PC-9 (cell line): ENCODE results near the gene JARID2. TPM values are rescaled to one million over a fixed set of nuclear protein-coding genes. Genes with fewer than 3 reads are reported as not detected.

Experiments
- BruUV-seq: library from RNA; stranded (reverse); fragments of 400-500 nt; replicated peaks from 2 replicates; lab custom pipeline; 2021; lab: Mats Ljungman, UMichigan
- CTCF ChIA-PET: fragments of 300-600 bp; sonication (Branson Sonifier 250); formaldehyde crosslinking; loops from one replicate; lab custom pipeline; 2022; ENCODE audit warnings: antibody characterized with exemption; lab: Charles Lee
- POLR2A ChIA-PET: fragments of 300-600 bp; sonication (Branson Sonifier 250); formaldehyde crosslinking; loops from one replicate; lab custom pipeline; 2022; ENCODE audit warnings: antibody characterized with exemption; ENCODE audit not compliant: unreplicated experiment; lab: Charles Lee
- DNase-seq, 2 experiments: peaks; one replicate each; pipeline versions ENCODE4 v3.0.0 to v3.0.0-alpha.2; 2015 to 2022; ENCODE audit warnings: mixed read lengths in 1 of 2
- H2AFZ ChIP-seq: fragments of 200-600 bp; sonication (generic); 2 replicates; pipeline ENCODE4 v1.8.1; 2017; ENCODE audit warnings: antibody characterized with exemption
- H3F3A ChIP-seq: fragments of 200-600 bp; sonication (generic); 2 replicates; pipeline ENCODE4 v1.8.1; 2017; ENCODE audit warnings: antibody characterized with exemption, mild to moderate bottlenecking, low read depth; ENCODE audit not compliant: insufficient read depth
- H3K27ac ChIP-seq: fragments of 200-600 bp; sonication (generic); 2 replicates; pipeline ENCODE4 v1.6.1; 2016; ENCODE audit warnings: mixed run types
- H3K27me3 ChIP-seq: fragments of 200-600 bp; sonication (generic); 2 replicates; pipeline ENCODE4 v1.6.1; 2016; ENCODE audit warnings: low read depth, mixed run types; ENCODE audit not compliant: insufficient read depth
- H3K36me3 ChIP-seq: fragments of 200-600 bp; sonication (generic); 2 replicates; pipeline ENCODE4 v1.6.1; 2016; ENCODE audit warnings: low read depth, mixed run types
- H3K4me1 ChIP-seq: fragments of 200-600 bp; sonication (generic); replicated peaks from 2 replicates; pipeline ENCODE4 v1.6.1; 2016; ENCODE audit warnings: mixed run types; ENCODE audit not compliant: insufficient read depth
- H3K4me2 ChIP-seq: fragments of 200-600 bp; sonication (generic); 2 replicates; pipeline ENCODE4 v1.6.1; 2017; ENCODE audit warnings: mixed run types
- H3K4me3 ChIP-seq: fragments of 200-600 bp; sonication (generic); 2 replicates; pipeline ENCODE4 v1.6.1; 2016; ENCODE audit warnings: mixed run types
- H3K79me2 ChIP-seq: fragments of 200-600 bp; sonication (generic); 2 replicates; pipeline ENCODE4 v1.6.1; 2017; ENCODE audit warnings: low read depth, mixed run types
- H3K9me2 ChIP-seq: fragments of 200-600 bp; sonication (generic); 2 replicates; pipeline ENCODE4 v1.8.1; 2017; ENCODE audit warnings: mild to moderate bottlenecking; ENCODE audit not compliant: insufficient read depth
- H3K9me3 ChIP-seq: fragments of 200-600 bp; sonication (generic); 2 replicates; pipeline ENCODE4 v1.8.1; 2016; ENCODE audit warnings: low read depth; ENCODE audit not compliant: insufficient read depth
- H4K20me1 ChIP-seq: fragments of 200-600 bp; sonication (generic); 2 replicates; pipeline ENCODE4 v1.8.1; 2017; ENCODE audit not compliant: insufficient read depth
- EZH2 ChIP-seq: fragments of 200-600 bp; sonication (generic); IDR thresholded peaks from 2 replicates; pipeline ENCODE4 v1.8.0; 2017; ENCODE audit warnings: antibody characterized with exemption, low read depth
- intact Hi-C: fragments of 100-400 bp; cut with micrococcal nuclease; formaldehyde crosslinking; loops from one replicate; pipeline ENCODE4 v1.10.0; 2022; ENCODE audit not compliant: unreplicated experiment
- total RNA-seq: library from RNA; stranded (reverse); gene quantifications from 2 replicates; pipeline ENCODE4 v1.2.3, GENCODE V29; 2021
- TF ChIP-seq, protein P1 (sequence below): fragments of 200-600 bp; sonication (generic); conservative IDR thresholded peaks from 2 replicates; pipeline ENCODE4 v1.6.1; 2017; ENCODE audit warnings: mixed run types, antibody characterized with exemption, mild to moderate bottlenecking, moderate library complexity

Gene JARID2
- total RNA-seq, 1 experiment from 2014 or later: 35.0 TPM

DNA sequence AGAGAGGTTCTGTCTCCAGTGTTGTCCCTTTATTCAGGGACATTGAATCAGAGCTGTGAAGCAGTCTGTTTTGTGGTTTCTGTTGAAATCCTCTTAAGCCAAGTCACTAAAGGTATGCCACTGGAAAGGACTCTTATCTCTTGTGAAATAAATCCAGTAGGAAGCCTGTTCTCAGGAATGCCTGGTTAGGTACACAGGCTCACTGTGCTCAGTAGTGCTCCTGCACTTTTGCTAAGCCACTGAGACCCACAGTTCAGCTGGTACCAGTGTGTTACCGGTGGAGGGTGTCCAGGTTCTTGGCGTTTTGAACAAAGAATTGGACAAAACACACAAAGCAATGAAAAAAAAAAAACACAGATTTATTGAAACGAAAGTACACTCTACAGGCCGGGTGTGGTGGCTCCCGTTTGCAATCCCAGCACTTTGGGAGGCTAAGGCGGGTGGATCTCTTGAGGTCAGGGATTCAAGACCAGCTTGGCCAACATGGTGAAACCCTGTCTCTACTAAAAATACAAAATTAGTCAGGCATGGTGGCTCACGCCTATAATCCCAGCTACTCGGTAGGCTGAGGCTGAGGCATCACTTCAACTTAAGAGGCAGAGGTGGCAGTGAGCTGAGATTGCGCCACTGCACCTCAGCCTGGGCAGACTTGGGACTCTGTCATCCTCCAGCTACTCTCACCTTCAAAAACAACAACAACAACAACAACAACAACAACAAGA is 186.1 kb downstream of the JARID2 start:
- no peaks in the 10 kb centered on the region for H3K9me3 ChIP-seq
- H3K4me1 ChIP-seq: peaks cover 44% of the 10 kb centered on the region
- H3F3A ChIP-seq: peaks cover 22% of the 10 kb centered on the region
- CTCF ChIA-PET: interaction anchor here (0.7 kb wide), 1 partner anchor 10 kb away, joined by 4 read pairs; no protein-coding TSS in a partner anchor
- no peaks in the 10 kb centered on the region for H3K9me2 ChIP-seq
- POLR2A ChIA-PET: interaction anchor here (0.6 kb wide), 2 partner anchors 54 to 183 kb away, joined by 3 to 7 read pairs; no protein-coding TSS in a partner anchor
- 0 out of 2 replicates have a peak, but pooled peaks cover 3% of the 10 kb centered on the region for H3K36me3 ChIP-seq
- no peak overlapping the region for H2AFZ ChIP-seq
- BruUV-seq: no TSS peak
- peak; percentile 40 to 95 for DNase-seq
- H3K27me3 ChIP-seq: no peaks in the 10 kb centered on the region
- peaks cover 22% of the 10 kb centered on the region; the same call in 1 of the 2 replicates for H4K20me1 ChIP-seq
- peak overlapping the region; percentile 55 for H3K4me3 ChIP-seq
- peak overlapping the region; percentile 89 for H3K4me2 ChIP-seq
- intact Hi-C loops: loop anchor here (2.0 kb wide), 1 partner anchor 13 kb away; no protein-coding TSS in a partner anchor
- peaks cover 89% of the 10 kb centered on the region for H3K79me2 ChIP-seq
- H3K27ac ChIP-seq: peak overlapping the region; percentile 76
- no peak for TF ChIP-seq EZH2
- TF ChIP-seq, protein P1, sequence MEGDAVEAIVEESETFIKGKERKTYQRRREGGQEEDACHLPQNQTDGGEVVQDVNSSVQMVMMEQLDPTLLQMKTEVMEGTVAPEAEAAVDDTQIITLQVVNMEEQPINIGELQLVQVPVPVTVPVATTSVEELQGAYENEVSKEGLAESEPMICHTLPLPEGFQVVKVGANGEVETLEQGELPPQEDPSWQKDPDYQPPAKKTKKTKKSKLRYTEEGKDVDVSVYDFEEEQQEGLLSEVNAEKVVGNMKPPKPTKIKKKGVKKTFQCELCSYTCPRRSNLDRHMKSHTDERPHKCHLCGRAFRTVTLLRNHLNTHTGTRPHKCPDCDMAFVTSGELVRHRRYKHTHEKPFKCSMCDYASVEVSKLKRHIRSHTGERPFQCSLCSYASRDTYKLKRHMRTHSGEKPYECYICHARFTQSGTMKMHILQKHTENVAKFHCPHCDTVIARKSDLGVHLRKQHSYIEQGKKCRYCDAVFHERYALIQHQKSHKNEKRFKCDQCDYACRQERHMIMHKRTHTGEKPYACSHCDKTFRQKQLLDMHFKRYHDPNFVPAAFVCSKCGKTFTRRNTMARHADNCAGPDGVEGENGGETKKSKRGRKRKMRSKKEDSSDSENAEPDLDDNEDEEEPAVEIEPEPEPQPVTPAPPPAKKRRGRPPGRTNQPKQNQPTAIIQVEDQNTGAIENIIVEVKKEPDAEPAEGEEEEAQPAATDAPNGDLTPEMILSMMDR: no peak

DNA sequence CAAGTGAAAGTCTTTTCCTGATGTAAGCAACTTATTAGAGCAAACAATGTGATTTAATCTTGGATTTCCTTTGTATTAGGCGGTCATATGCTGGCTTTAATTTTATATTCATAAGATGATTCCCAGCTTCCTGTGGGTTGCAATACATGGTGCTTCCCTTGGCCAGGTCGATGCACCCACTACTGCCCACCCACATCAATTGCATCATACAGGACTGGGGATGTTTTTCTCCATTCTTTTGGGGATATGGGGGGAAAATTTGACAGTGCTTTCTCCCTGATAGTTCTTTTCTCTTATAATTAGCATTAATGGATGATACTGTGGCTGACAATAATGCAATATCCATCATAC is 187.6 kb downstream of the JARID2 start:
- intact Hi-C loops: loop anchor here (2.0 kb wide), 1 partner anchor 15 kb away; no protein-coding TSS in a partner anchor
- peaks cover 44% of the 10 kb centered on the region for H3K4me1 ChIP-seq
- CTCF ChIA-PET: no interaction called here
- H3K9me3 ChIP-seq: no peaks in the 10 kb centered on the region
- no peaks in the 10 kb centered on the region for H3K27me3 ChIP-seq
- TF ChIP-seq, protein P1: no peak
- no peak for TF ChIP-seq EZH2
- H3K4me3 ChIP-seq: no peak overlapping the region
- peaks cover 17% of the 10 kb centered on the region; the same call in 1 of the 2 replicates for H4K20me1 ChIP-seq
- H2AFZ ChIP-seq: no peak overlapping the region
- H3K79me2 ChIP-seq: peaks cover 93% of the 10 kb centered on the region
- H3K27ac ChIP-seq: no peak overlapping the region
- no peak overlapping the region for H3K4me2 ChIP-seq
- no peaks in the 10 kb centered on the region for H3K9me2 ChIP-seq
- no peak for DNase-seq
- no TSS peak for BruUV-seq
- peaks cover 22% of the 10 kb centered on the region for H3F3A ChIP-seq
- 0 out of 2 replicates have a peak, but pooled peaks cover 3% of the 10 kb centered on the region for H3K36me3 ChIP-seq
- POLR2A ChIA-PET: no interaction called here

DNA sequence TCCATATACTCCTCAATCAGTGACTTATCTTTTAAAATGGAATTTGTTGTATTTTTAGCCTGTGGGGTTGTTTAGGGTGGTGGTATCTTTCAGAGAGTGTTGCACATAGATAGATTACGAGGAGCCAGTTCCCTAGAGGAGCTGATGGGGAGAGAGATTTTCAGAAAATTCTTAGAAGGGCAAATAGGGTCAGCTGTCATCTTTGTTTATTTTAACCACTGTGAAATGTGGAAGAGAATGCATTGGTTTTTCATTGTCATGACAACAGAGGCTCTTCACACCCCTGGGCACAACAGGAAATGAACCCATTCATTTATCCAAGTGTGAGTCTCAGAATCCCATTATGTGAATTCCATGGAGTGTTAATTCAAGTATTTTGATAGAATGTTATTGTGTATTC is 188.4 kb downstream of the JARID2 start:
- no peaks in the 10 kb centered on the region for H3K9me3 ChIP-seq
- H3K27me3 ChIP-seq: no peaks in the 10 kb centered on the region
- H4K20me1 ChIP-seq: peaks cover 17% of the 10 kb centered on the region; the same call in 1 of the 2 replicates
- H3K27ac ChIP-seq: no peak overlapping the region
- DNase-seq: peak in 1 of 2 experiments; percentile 54
- BruUV-seq: no TSS peak
- H3K4me3 ChIP-seq: no peak overlapping the region
- no peaks in the 10 kb centered on the region for H3K9me2 ChIP-seq
- no peak overlapping the region for H2AFZ ChIP-seq
- peaks cover 46% of the 10 kb centered on the region for H3K4me1 ChIP-seq
- peaks cover 90% of the 10 kb centered on the region for H3K79me2 ChIP-seq
- H3K4me2 ChIP-seq: no peak overlapping the region
- peaks cover 22% of the 10 kb centered on the region for H3F3A ChIP-seq
- ChIA-PET POLR2A (interaction anchor here (0.5 kb wide), 1 partner anchor 368 kb away, joined by 3 read pairs; no protein-coding TSS in a partner anchor), CTCF (interaction anchor here (0.6 kb wide), 1 partner anchor 1307 kb away, joined by 5 read pairs; no protein-coding TSS in a partner anchor)
- TF ChIP-seq, protein P1: no peak
- TF ChIP-seq EZH2: no peak
- H3K36me3 ChIP-seq: 0 out of 2 replicates have a peak, but pooled peaks cover 3% of the 10 kb centered on the region
- intact Hi-C loops: no loop called here
